Tibial nerve (tissue), 4 donors: ENCODE results near the gene VOPP1.

ENCODE experiments used
- EP300 ChIP-seq, 2 donors: sonication (generic); formaldehyde crosslinking; IDR thresholded peaks; one replicate each; pipeline ENCODE4 v1.6.1; 2017; ENCODE audit warnings: antibody characterized with exemption in 2 of 2, mild to moderate bottlenecking in 1 of 2
- POLR2A ChIP-seq, 2 donors: fragments of 450-650 bp; IDR thresholded peaks; one replicate each; pipeline ENCODE4 v1.6.1; 2017; ENCODE audit warnings: antibody characterized with exemption in 2 of 2, mild to moderate bottlenecking in 2 of 2, moderate library complexity in 2 of 2
- TF ChIP-seq, protein P1 (sequence below), 5 experiments: fragments of 200-600 bp in 3 of 5; fragments of 450-650 bp in 2 of 5; sonication (generic) in 3 of 5; IDR thresholded peaks; one replicate each; pipeline ENCODE4 v1.5.1; 2016 to 2019; ENCODE audit warnings: antibody characterized with exemption in 5 of 5, mild to moderate bottlenecking in 3 of 5, moderate library complexity in 2 of 5

DNA sequence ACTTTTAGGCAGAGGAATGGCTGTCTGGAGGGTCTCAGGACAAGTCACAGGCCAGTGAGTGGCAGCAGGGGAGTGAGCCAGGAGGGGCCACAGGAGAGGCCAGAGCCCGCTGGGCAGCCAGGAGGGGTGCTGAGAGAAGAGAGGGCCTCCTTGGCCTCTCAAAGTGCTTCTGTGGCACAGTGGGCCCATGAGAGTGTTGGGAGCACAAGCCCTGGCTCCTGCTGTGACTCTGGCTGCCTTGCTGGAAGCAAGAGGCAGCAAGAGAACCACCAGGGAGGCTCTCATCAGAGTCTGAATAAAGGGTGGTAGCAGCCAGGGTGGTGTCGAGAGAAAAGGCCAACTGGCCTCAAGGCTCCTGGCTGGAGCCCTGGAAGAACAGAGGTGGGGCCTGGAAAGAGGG, 91.1 kb downstream of the VOPP1 start:
- TF ChIP-seq, protein P1, sequence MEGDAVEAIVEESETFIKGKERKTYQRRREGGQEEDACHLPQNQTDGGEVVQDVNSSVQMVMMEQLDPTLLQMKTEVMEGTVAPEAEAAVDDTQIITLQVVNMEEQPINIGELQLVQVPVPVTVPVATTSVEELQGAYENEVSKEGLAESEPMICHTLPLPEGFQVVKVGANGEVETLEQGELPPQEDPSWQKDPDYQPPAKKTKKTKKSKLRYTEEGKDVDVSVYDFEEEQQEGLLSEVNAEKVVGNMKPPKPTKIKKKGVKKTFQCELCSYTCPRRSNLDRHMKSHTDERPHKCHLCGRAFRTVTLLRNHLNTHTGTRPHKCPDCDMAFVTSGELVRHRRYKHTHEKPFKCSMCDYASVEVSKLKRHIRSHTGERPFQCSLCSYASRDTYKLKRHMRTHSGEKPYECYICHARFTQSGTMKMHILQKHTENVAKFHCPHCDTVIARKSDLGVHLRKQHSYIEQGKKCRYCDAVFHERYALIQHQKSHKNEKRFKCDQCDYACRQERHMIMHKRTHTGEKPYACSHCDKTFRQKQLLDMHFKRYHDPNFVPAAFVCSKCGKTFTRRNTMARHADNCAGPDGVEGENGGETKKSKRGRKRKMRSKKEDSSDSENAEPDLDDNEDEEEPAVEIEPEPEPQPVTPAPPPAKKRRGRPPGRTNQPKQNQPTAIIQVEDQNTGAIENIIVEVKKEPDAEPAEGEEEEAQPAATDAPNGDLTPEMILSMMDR (IDR thresholded peaks at IDR 0.05), result no peak
- TF ChIP-seq POLR2A (IDR thresholded peaks at IDR 0.05), result no peak
- no peak for TF ChIP-seq EP300 (IDR thresholded peaks at IDR 0.05)
